ENCODE measurements around the gene RIIAD1. TPM values are rescaled to one million over a fixed set of nuclear protein-coding genes. Genes with fewer than 3 reads are reported as not detected.
"Not testable (repeated sequence)": the region's sequence is repeated elsewhere in the genome, so short reads cannot be mapped to it uniquely, and the experiment has no call there.

The RIIAD1 gene, protein sequence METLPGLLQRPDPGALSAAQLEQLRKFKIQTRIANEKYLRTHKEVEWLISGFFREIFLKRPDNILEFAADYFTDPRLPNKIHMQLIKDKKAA
- 0.95 TPM for total RNA-seq

DNA sequence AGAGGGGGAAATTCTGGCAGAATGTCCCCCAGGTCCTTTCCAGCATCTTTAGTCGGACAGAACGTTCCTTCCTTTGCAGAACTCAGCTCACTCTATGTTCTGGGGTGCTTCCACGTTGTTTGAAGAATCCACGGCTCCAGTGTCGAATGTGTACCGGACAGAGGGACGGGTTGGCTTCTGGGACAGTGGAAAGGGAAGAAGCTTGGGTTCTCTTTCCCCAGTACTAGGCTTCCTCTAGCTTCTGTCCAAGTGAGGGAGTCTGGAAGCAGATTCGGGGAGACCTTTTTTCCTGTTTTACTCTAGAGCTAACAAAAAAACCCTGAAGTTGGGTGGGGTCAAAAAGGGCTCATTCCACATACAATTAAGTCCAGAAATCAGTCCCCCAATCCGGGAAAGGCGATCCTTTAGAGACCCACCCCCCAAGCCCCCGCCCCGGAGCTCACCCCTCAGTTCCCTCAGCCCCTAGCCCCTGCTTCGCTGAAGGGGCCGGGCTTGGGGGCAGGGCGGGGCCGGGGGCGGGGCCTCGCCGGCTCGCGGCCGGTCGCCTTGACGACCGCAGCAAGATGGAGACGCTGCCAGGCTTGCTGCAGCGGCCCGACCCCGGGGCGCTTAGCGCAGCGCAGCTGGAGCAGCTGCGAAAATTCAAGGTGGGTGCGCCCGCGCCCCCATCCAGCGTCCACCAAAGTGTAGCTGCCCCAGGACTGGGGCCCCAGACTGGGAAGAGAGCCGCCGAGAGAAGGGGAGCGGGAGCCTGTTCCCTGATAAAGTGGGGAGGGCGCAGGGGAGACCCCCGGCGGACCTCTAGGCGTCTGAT is at the start of gene RIIAD1:
Gene RIIAD1 (plus strand): TSS at position 549 of the 814 bp plus-strand sequence. CDS start 15 bp downstream, at position 564.
- DNase-seq (ENCODE audit: low spot score): no peak

DNA sequence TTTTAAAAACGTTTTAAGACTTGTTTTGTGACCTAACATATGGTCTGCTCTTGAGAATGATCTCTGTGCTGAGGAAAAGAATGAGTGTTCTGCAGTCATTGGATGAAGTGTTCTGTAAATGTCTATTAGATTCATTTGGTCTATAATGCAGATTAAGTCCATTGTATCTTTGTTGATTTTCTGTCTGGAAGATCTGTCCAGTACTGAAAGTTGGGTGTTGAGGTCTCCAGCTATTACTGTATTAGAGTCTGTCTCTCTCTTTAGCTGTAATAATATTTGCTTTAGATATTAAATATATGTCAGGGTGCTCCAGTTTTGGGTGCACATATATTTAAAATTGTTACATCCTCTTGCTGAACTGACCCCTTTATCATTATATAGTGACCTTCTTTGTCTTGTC is 47.9 kb upstream of the RIIAD1 start:
- DNase-seq (ENCODE audit: low spot score): no peak

DNA sequence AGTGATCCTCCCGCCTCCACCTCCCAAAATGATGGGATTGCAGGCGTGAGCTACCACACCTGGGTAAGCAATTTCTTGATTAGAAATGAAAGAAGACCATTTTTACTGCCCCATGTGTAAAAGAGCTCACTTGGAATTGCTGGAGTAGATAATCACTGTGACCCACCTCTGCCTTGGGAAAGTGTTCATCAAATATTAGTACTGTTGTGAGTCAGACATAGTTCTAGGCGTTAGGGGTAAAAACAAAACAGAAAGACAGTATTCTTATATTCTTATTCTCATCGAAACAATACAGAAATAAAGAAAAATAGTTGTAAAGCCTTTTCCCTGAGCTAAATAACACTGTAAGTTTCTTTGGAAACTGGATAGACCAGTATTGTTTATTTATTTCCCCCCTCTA is 40.9 kb upstream of the RIIAD1 start:
- no peak for DNase-seq (ENCODE audit: low spot score)

DNA sequence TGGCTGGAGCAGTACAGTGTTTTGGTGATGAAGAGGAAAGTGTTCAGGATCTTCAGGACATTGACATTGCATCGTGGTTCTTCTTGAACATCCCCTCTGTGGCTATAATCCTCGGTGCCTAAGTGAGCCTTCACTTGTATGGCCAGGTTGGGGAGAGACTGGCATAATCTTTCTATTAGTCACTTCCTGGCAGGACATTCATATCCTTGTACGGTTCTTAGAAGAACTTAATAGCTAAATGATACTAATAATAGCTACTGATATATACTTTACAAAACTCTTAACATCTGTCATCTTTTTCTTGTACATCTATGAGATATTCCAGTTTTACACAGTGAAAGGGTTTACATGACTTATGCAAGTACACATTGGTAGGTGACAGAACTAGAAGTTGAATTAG is 40.5 kb upstream of the RIIAD1 start:
- no peak for DNase-seq (ENCODE audit: low spot score)

DNA sequence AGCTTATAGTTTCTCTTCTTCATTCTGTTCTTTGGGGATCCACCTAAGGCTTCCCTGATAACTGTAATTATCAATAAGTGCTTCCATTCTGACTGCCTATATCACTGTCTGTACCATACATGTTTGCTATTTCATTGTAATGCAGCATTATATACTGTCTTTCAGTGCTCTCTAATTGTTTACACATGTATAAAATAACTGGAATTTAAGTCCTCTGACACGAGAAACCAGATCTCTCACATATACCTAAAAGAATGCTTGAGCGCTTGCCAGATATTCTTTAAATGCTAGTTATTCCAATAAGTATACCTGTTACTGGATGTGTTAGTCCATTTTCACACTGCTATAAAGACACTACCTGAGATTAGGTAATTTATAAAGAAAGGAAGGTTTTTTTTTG is 39.4 kb upstream of the RIIAD1 start:
- DNase-seq (ENCODE audit: low spot score): no peak

DNA sequence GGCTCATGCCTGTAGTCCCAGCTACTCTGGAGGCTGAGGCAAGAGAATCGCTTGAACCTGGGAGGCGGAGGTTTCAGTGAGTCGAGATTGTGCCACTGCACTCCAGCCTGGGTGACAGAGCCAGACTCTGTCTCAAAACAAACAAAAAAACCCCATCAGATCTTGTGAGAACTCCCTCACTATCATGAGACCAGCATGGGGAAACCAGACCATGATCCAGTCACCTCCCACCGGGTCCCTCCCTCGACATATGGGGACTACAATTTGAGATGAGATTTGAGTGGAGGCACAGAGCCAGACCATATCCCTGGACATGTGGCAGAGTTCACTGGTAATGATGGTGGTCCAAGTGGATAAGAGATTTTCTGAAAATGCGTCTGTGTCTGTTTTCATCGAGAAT is 38.4 kb upstream of the RIIAD1 start:
- not testable (repeated sequence) for DNase-seq (ENCODE audit: low spot score)

DNA sequence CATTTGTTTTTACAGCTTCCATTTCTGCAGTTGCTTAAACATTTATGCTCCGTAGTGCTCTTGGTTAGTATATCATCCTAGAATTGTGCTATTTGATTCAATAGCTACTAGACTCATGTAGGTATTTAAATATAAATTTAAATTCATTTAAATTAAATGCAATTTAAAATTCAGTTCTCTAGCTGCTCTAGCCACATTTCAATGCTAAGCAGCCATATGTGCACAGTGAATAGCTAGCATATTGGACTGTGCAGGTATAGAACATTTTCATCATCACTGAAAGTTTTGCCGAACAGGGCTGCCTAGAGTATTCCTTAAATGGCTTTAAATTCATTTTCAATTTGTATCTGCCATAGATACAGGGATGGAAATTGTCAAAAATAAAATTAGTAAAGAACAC is 37.2 kb upstream of the RIIAD1 start:
- DNase-seq (ENCODE audit: low spot score): no peak

DNA sequence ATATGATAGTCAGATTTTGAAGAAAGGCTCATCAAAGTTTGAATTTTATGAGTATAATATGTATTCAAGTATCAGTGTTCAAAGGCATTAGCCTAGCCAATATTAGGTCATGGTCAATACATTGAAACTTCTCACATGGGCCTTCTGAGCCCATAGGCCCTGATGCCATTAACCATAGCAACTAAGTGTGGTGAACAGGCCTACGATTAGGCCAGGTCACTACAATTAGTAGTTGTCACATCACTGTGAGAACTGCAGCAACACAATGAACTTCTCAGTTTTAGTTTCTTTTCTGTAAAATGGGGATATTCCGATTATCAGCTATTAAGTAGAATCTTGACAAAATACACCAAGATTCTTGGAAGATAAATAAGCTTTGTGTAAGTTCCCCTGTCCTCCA is 34.8 kb upstream of the RIIAD1 start:
- DNase-seq (ENCODE audit: low spot score): no peak

DNA sequence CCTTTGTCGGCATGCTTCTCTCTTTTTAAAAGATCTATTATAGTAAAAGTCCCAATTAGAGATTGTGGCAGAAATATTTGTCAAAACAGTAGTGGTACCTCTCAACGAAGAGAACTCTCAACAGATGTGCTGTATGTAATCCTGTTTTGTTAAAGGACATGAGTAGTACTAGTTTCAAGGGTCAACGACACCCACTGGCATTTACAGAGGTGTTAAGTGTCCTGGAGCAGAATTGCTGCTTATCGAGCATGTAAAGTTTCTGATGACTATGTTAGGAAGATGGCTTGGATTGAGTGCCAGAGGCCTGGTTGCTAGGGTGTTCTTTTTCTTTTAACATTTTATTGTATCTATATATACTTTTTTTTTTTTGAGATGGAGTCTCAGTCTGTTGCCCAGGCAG is 31.8 kb upstream of the RIIAD1 start:
- DNase-seq (ENCODE audit: low spot score): no peak

DNA sequence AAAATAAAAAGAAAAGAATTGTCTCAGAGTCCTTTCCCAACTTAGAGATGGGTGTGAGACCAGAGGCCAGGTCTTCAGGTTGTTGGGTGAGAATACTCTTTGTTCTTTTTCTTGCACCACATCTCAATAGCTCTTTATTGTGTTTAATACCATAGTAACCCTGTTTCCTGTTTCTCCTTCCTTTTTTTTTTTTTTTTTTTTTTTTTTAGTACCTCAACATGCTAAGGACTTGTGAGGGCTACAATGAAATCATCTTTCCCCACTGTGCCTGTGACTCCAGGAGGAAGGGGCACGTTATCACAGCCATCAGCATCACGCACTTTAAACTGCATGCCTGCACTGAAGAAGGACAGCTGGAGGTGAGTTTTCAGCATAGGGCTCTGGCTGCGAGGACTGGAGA is 29.1 kb upstream of the RIIAD1 start:
- DNase-seq (ENCODE audit: low spot score): no peak

DNA sequence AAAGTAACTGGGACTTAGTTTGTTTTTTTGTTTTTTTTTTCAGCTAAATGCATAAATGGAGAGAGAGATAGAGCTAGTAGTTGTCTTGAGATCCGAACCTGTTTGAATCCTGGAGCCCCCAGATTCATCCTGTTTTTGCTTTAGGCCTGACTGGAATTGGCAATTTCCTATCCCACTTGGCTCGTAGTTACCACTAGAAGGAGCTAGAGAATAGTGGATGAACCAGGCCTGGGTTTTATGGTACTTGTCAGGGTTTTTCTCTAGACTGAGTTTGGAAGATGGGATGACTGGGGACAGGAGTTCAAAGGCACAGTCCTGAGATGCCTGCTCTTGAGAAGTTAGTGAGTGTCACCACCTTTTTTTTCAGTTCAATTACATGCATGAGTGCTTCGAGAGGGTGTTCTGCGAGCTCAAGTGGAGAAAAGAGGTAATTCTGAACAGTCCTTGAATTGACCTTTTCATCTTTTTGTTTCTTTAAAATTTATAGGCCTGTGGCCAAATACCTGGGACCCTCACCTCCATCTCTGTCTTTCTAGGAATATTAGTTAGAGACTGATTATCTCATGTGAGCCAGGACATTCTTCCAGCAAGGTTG is 28.2 kb upstream of the RIIAD1 start:
- DNase-seq (ENCODE audit: low spot score): no peak

DNA sequence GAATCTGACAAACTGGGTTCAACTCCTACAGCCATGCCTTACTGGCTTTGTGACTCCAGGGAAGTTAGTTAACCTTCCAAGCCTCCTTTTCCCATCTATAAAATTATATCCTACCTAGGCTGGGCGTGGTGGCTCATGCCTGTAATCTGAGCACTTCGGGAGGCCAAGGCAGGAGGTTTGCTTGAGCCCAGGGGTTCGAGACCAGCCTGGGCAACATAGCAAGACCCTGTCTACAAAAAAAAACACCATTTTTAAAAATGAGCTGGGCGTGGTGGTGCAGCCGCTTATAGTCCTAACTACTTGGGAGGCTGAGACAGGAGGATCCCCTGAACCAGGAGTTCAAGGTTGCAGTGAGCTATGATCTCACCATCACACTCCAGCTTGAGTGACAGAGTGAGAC is 19.8 kb upstream of the RIIAD1 start:
- no peak for DNase-seq (ENCODE audit: low spot score)

DNA sequence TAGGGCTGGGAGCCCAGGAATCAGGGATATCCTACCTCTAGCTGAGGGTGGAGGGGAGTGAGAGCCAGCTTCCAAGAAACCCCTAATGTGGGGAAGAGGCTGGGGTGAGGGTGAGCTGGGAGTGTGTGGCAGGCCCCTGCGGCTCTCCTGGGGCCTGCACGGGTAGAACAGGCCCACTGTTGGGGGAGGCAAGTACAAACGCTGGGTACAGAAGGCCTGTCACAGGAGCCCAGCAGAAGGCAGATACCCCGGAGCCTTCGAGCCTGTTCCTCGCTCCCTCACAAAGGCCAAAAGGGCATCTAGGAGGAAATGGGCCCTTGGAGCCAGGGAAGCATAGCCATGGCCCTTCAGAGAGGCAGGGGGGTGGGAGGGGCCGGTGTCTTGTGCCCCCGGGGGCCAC is 18.4 kb upstream of the RIIAD1 start:
- DNase-seq (ENCODE audit: low spot score): no peak

DNA sequence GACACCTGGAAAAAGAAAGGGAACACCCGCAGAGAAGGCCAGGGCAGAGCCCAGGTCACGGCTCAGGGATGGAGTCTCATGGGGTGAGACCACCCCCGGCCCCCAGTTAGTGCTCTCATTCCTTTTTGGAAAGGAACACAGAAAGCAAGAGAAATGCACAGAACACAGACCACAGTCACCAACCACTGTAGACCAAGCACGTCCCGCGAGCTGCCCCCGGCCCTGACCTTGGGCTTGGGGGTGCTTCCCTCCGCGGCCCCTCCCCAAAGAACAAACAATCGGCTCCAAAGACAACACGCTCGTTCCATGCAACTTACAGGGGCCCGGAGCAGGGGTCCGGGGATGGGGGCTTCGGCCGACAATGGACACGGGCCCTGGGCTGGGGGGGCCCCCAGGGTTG is 17.5 kb upstream of the RIIAD1 start:
- no peak for DNase-seq (ENCODE audit: low spot score)

DNA sequence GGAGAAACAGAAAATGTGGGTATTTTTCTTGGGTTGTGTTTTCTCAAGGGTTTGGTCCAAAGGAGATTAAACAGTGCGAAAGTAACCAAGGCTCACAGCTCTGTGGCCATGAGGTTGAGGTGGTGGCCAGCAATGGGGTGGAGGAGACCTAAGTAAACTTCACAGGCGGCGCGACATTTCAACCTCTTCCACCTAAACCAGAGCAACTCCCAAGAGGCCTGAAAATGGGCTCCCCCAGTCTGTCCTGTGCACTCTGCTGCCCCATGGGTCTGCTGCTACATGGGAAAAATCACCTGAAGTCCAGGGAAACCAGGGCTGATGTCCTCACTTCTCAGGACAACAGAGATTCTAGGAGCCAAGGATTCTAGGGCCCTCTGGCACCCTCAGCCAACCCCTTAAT is 17.1 kb upstream of the RIIAD1 start:
- no peak for DNase-seq (ENCODE audit: low spot score)

DNA sequence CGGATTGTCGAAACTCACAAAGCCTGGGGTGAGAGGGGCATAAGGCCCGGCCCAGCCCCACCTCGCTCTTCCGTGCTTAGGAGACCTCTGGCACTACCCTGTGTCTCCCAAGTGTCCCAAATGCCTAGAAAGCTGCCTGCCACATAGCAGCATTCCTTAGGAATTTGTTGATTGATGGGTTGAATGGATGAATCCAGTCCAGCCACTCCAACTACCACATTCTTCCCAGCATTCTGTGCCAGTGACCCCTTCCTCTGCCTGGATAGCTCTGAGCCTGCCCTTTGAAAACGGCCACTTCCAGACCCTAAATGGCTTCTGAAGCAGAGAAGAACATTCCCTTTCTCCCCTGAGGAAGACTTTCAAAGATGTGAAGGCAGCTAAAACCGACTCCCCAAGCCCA is 16.2 kb upstream of the RIIAD1 start:
- no peak for DNase-seq (ENCODE audit: low spot score)

DNA sequence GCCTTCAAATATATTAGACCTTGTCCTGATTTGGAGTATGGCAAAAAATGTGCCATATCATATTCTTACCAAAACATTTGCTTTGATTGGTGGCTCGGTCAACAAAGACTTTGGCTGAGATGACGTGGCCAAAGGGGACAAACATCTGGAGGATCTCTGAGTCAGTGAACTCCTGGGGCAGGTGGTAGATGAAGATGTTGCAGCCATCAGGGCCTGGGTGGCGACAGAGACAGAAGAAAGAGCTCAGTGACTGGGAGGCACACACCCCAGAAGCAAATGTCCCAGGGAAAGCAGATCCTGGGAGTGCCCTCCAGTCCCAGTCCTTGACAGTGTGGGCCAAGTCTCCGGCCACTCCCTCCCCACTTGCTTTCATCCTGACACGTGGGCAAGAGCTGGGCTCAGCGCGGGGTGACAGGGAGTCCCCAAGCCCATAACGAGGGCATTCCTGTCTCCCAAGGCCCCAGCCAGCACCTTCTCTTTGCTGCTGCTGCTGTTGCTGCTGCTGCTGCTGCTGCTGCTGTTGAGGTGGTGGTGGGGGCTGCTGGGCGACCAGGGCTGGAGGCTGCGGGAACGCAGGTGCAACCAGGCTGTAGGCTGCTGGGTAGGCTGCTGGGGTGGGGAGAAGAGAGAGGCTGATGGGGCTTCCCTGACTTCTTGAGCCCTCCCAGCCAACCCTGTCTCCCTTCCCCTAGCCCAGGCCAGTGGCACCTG is 15.4 kb upstream of the RIIAD1 start:
- no peak for DNase-seq (ENCODE audit: low spot score)

DNA sequence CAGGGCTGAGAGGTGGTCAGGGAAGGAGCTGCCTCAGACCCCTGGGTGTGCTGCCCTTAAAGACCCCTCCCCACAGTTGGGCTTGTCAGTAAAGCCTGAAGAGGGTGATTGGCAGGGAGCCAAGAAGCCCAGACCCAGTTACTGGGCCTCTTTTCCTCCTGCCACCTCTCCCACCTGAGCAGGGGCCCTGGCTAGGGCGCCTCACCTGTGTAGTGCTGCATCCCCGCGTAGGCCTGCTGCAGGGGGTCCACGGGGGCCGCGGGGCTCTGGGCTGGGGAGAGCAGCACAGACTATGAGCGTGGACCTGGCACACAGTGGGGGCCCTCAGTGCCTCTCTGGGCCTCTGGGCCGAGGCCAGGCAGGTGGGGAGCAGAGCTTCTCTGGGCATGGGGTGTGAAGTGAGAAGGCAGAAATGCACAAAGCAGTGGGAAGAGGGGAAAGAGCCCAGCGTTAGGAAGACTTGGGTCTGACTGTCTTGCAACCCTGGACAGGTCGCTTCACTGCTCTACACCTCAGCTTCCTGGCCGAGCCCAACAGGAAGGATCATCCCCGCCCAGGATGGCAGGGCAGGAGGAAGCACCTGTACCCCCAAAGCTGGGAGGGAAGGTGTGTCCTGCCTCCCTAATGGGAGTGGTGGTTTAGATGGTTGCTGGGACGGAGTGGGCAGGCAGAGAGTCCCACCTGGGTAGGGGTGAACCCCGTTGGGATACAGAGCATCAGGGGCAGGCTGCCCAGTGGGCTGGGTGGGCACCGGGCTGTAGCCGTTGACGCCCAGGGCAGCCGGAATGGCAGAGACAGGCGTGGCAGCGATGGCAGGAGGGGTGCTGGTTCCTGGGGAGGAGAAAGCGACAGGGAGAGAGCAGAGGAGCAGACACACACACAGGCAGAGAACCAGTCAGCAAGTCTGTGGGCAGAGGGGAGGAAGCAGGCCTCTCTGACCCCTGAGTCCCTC is 14.6 kb upstream of the RIIAD1 start:
- no peak for DNase-seq (ENCODE audit: low spot score)

DNA sequence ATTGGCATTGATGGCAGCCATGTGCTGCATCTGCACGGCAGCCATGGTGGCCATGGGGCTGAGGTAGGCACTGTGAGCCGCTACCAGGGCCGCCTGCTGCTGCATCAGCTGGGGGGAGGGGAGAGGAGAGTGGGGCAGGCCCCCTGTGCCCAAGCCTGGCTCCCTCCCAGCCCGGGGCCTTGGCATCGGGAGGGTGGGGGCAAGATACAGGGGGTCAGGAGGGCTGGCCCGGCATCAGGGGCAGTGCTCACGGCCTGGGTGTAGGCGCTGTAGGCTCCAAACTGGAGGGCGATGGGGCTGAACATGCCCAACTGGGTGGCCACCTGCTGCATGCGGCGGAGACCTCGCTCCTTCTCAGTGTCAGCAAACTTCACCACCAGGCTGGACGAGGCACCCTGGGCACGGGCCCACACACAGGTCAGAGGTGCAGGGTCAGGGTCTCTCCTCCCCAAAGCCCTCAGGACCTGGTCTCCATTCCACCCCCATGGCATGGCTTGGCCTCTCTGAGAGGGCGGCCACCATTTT is 13.7 kb upstream of the RIIAD1 start:
- DNase-seq (ENCODE audit: low spot score): no peak

DNA sequence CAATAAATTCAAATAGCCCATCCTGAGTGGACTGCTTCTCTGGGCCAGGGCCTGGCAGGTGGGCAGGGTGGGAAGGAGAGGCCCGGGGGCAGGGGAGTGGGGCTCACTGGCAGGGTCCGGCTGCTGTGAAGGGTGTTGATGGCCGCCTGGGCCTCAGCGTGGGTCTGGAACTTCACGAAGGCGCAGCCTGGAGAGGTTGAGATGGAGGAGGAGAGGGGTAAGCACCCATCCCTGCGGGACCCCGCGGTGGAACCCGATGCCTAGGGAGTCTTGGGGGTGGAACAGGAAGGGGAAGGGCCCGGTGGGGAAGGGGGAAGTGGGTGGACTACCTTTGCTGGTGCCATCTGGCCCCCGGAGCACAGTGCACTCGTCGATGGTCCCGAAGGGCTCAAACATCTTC is 12.4 kb upstream of the RIIAD1 start:
- DNase-seq (ENCODE audit: low spot score): no peak

DNA sequence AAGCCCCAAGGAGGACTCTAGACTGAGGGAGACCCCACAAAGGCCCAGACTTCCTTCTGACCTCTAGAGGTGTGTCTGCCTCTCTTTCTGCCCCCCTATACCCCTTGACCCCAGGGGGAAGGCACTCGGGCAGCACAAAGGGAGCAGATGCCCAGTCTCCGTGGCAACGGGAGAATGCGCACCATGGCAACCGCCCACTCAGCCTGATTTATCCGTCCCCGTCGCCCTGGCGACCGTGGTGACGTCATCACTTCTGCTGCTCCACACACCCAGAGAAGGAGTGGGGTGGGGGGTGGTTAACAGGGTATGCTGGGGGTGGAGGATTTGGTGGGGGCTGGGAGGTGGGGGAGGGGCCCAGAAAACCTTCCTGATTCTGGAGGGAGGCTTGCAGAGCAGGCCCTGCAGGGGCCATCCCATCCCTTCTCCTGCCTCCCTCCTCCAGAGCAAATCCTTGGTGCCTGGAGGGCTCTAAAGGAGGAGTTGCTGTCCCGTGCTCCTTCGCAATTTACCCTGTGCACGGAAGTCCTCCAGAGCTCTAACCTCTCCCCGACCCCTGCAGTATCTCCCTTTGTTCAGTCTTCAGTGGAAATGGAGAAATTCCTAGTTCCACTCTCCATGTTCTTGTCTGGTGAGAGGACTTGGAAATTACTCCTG is 11.0 kb upstream of the RIIAD1 start:
- DNase-seq (ENCODE audit: low spot score): no peak

Data from mucosa of gallbladder (tissue), 1 donor.